ENCODE results near the gene SLC8A1. TPM values are rescaled to one million over a fixed set of nuclear protein-coding genes. Genes with fewer than 3 reads are reported as not detected.
A peak's percentile ranks its signal among the peaks of the same experiment; 100 is the strongest.

SLC8A1 gene
- total and polyA plus RNA-seq, 2 of the 13 experiments (the other 11 are each of a cell fraction or from before 2014, with no cell fraction given) = not detected

- ChIA-PET POLR2A (no interaction called here), CTCF (ENCODE audit: low intra/inter-chr PET ratio, low total read pairs) (no interaction called here)
- no peak overlapping the region for H3K4me3 ChIP-seq (replicated peaks in 1 of 3; ENCODE audit: insufficient read depth in 1 of 3, low read depth in 2 of 3, low read length in 3 of 3)
- no peaks in the 10 kb centered on the region for H3K4me1 ChIP-seq (ENCODE audit: insufficient read depth, low read length)
- no peaks in the 10 kb centered on the region for H3K27me3 ChIP-seq (ENCODE audit: control insufficient read depth in 1 of 2, insufficient read depth in 2 of 2, low read length in 2 of 2)
- H2AFZ ChIP-seq (ENCODE audit: low read length) = no peak overlapping the region
- H3K79me2 ChIP-seq (ENCODE audit: insufficient read depth, low read length) = no peaks in the 10 kb centered on the region
- 14% methylated on average over 7 of the region's 7 CpGs for WGBS (ENCODE audit: low lambda C conversion rate)
- H3K9me3 ChIP-seq (ENCODE audit: low read length) = no peaks in the 10 kb centered on the region
- no peak overlapping the region for H3K27ac ChIP-seq (ENCODE audit: extremely low read length, insufficient read depth, low read length)
- FAIRE-seq = no peak
- TF ChIP-seq RFX5 (IDR thresholded peaks at IDR 0.05; ENCODE audit: low read depth, low read length) (no peak), CREB1 (IDR thresholded peaks at IDR 0.05) (peak; percentile 40), CREB1 (CRISPR knock-in tag; IDR thresholded peaks at IDR 0.05) (no peak)
- intact Hi-C loops (cut with micrococcal nuclease; ENCODE audit: unreplicated experiment) (no loop called here), in situ Hi-C loops (cut with HindIII; ENCODE audit: extremely low pct_ligation_motif_present, low pct_unique_long_range_greater_than_20kb) (no loop called here)
- H3K36me3 ChIP-seq (replicated peaks in 1 of 2; ENCODE audit: control insufficient read depth in 1 of 2, insufficient read depth in 2 of 2, low read length in 2 of 2) = no peaks in the 10 kb centered on the region
- H3K9ac ChIP-seq (ENCODE audit: insufficient read depth, low read depth, low read length) = no peak overlapping the region
- no peak for DNase-seq (ENCODE audit: low spot score)
- no TSS peak for BruUV-seq (replicated peaks)
- H4K20me1 ChIP-seq (ENCODE audit: insufficient read depth, low read length) = no peaks in the 10 kb centered on the region
- H3K4me2 ChIP-seq (ENCODE audit: low read depth, low read length) = no peak overlapping the region
- ATAC-seq = no peak
Measured at GRCh38 chr2:40282428-40282827, 169.5 kb downstream of the SLC8A1 start.

DNA sequence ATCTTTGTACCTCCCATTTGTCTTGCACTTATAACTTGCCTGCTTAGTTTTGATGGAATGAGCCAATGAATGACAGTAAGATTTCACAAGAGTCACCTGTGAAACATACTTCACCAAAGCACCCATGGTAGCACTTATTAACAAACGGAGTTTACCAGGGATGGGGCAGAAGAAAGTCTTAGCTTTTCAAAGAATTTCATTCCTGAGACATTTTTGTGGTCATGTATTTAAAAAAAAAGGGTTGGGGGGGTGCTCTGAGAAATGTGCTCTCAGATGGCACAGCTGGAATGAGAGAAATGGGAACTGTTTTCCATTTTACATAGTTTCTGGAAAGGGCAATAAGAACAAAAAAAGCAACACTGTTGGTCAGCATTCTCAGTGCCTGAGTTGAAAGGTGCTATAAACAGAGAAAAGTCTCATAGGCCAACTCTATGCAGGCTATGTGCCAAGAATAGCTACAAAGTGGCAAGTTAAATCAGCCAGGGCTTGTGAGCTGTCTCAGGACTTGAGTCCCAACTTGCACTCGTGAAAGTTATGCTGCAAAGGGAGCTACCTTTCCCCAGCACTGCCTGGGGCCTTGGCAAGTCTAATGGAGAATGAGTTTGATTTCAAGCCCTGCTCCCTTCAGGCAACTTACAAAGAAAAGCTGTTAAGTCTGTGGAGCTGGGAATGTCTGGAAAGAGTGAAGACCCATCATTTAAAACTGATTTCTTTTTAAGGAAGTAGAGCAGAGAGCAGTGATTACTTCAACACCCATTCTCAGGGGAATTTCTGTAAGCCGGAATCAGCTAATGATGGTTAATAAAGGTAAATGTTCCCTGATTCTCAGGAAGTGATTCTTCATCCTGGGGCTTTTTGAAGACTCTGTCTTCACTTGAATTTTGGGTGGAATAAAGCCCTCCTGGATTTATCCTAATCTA is 170.6 kb downstream of the SLC8A1 start:
- in situ Hi-C loops (cut with HindIII; ENCODE audit: extremely low pct_ligation_motif_present, low pct_unique_long_range_greater_than_20kb) = no loop called here
- POLR2A ChIA-PET = no interaction called here
- Histone ChIP-seq H3K27ac (ENCODE audit: extremely low read length, insufficient read depth, low read length) (no peak overlapping the region), H3K79me2 (ENCODE audit: insufficient read depth, low read length) (no peaks in the 10 kb centered on the region), H3K9ac (ENCODE audit: insufficient read depth, low read depth, low read length) (no peak overlapping the region), H3K4me3 (replicated peaks in 1 of 3; ENCODE audit: insufficient read depth in 1 of 3, low read depth in 2 of 3, low read length in 3 of 3) (no peak overlapping the region), H4K20me1 (ENCODE audit: insufficient read depth, low read length) (no peaks in the 10 kb centered on the region), H2AFZ (ENCODE audit: low read length) (no peak overlapping the region), H3K4me1 (ENCODE audit: insufficient read depth, low read length) (no peaks in the 10 kb centered on the region), H3K9me3 (ENCODE audit: low read length) (no peaks in the 10 kb centered on the region), H3K27me3 (ENCODE audit: control insufficient read depth in 1 of 2, insufficient read depth in 2 of 2, low read length in 2 of 2) (no peaks in the 10 kb centered on the region), H3K4me2 (ENCODE audit: low read depth, low read length) (no peak overlapping the region), H3K36me3 (replicated peaks in 1 of 2; ENCODE audit: control insufficient read depth in 1 of 2, insufficient read depth in 2 of 2, low read length in 2 of 2) (no peaks in the 10 kb centered on the region)
- 0% methylated on average over 3 of the region's 3 CpGs for WGBS (ENCODE audit: low lambda C conversion rate)
- BruUV-seq (replicated peaks) = no TSS peak
- ATAC-seq = no peak
- DNase-seq (ENCODE audit: low spot score) = no peak
- intact Hi-C loops (cut with micrococcal nuclease; ENCODE audit: unreplicated experiment) = no loop called here
- CTCF ChIA-PET (ENCODE audit: low intra/inter-chr PET ratio, low total read pairs) = no interaction called here
- no peak for FAIRE-seq
- TF ChIP-seq TAF15 (IDR thresholded peaks at IDR 0.05; ENCODE audit: low read depth, low read length, poor library complexity, severe bottlenecking) (no peak), ELK4 (CRISPR knock-in tag; IDR thresholded peaks at IDR 0.05; ENCODE audit: borderline replicate concordance) (no peak), ZNF619 (CRISPR knock-in tag; IDR thresholded peaks at IDR 0.05) (no peak), PRMT3 (CRISPR knock-in tag; IDR thresholded peaks at IDR 0.05; ENCODE audit: borderline replicate concordance, low read depth) (no peak), ZFP41 (CRISPR knock-in tag; IDR thresholded peaks at IDR 0.05; ENCODE audit: borderline replicate concordance) (no peak), NPAS2 (CRISPR knock-in tag; IDR thresholded peaks at IDR 0.05; ENCODE audit: borderline replicate concordance) (no peak), ZFP90 (CRISPR knock-in tag; IDR thresholded peaks at IDR 0.05; ENCODE audit: borderline replicate concordance) (no peak), ZFAT (CRISPR knock-in tag; conservative IDR thresholded peaks at IDR 0.05) (no peak), ATF2 (CRISPR knock-in tag; IDR thresholded peaks at IDR 0.05) (no peak)
- TF ChIP-seq, protein P1, sequence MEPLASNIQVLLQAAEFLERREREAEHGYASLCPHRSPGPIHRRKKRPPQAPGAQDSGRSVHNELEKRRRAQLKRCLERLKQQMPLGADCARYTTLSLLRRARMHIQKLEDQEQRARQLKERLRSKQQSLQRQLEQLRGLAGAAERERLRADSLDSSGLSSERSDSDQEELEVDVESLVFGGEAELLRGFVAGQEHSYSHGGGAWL (CRISPR knock-in tag; IDR thresholded peaks at IDR 0.05) = no peak
